H1 (cell line): ENCODE measurements around the gene BRIP1. TPM values are rescaled to one million over a fixed set of nuclear protein-coding genes. Genes with fewer than 3 reads are reported as not detected.

Experiments used
- JUND ChIP-seq: IDR thresholded peaks from 2 replicates; pipeline ENCODE4 v1.6.1; 2011; ENCODE audit warnings: mild to moderate bottlenecking, improper control_type of control experiment, low read length
- KDM5A ChIP-seq: fragments of 200-600 bp; IDR thresholded peaks from 2 replicates; pipeline ENCODE4 v1.7.1; 2012; ENCODE audit warnings: mild to moderate bottlenecking, low read length, inconsistent platforms, mixed read lengths
- PHF8 ChIP-seq: fragments of 200-600 bp; sonication (generic); conservative IDR thresholded peaks from 2 replicates; pipeline ENCODE4 v1.7.1; 2012; ENCODE audit warnings: low read depth, mild to moderate bottlenecking, inconsistent platforms, low read length, moderate library complexity
- polyA plus RNA-seq, 7 experiments: library from polyadenylated mRNA; depleted of rRNA in 3 of 7; stranded (reverse) in 5 of 7; unstranded in 2 of 7; fragments of >200 nt in 5 of 7; fragments of 200-250 nt in 2 of 7; gene quantifications; 1 replicate in 5 of 7; 2 replicates in 1 of 7; 4 replicates in 1 of 7; pipeline versions ENCODE4 v1.2.1 to v1.2.3, GENCODE V29; 2011 to 2013; ENCODE audit warnings: missing spikeins in 2 of 7, mixed read lengths in 2 of 7
- total RNA-seq: library from RNA; stranded (reverse); fragmentation: NEBNext Ultra II Directional; extraction: Animal tissue kit (Norgen Biotek cat#: 25700); gene quantifications from 2 replicates; pipeline ENCODE4 v1.2.1, GENCODE V29; 2021
- TF ChIP-seq, protein P1 (sequence below): fragments of 300-600 bp; sonication (generic); IDR thresholded peaks from 2 replicates; pipeline ENCODE4 v1.7.1; 2012; ENCODE audit warnings: low read length, moderate library complexity, mild to moderate bottlenecking, inconsistent platforms; ENCODE audit not compliant: insufficient replicate concordance
- TF ChIP-seq, protein P2 (sequence below), 3 experiments: IDR thresholded peaks; 1 replicate in 2 of 3; 2 replicates in 1 of 3; pipeline versions ENCODE4 v1.5.1 to v1.6.1; 2011; ENCODE audit warnings: low read length in 3 of 3, mild to moderate bottlenecking in 3 of 3, inconsistent platforms in 2 of 3, low read depth in 1 of 3, moderate library complexity in 1 of 3; ENCODE audit not compliant: insufficient read depth in 1 of 3; ENCODE audit errors: control extremely low read depth in 1 of 3

Gene BRIP1
- total and polyA plus RNA-seq, 2 of the 8 experiments (the other 6 are each of a cell fraction or from before 2014, with no cell fraction given), result 5.8 to 19.2 TPM

DNA sequence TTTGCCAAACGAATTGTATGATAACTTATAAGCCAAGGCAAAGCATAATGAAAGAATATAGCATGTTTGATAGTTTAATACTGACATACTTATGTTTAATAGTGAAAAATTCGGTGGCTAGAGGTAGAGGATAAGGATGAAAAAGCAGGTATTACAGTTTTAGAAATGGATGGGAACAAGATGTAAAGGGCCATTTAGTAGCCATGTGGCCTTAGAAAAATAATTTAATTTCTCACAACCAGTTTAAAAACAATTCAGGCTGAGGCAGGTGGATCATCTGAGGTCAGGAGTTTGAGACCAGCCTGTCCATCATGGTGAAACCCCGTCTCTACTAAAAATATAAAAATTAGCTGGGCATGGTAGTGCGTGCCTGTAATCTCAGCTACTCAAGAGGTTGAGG is 152.8 kb downstream of the BRIP1 start (continued):
- TF ChIP-seq, protein P1, sequence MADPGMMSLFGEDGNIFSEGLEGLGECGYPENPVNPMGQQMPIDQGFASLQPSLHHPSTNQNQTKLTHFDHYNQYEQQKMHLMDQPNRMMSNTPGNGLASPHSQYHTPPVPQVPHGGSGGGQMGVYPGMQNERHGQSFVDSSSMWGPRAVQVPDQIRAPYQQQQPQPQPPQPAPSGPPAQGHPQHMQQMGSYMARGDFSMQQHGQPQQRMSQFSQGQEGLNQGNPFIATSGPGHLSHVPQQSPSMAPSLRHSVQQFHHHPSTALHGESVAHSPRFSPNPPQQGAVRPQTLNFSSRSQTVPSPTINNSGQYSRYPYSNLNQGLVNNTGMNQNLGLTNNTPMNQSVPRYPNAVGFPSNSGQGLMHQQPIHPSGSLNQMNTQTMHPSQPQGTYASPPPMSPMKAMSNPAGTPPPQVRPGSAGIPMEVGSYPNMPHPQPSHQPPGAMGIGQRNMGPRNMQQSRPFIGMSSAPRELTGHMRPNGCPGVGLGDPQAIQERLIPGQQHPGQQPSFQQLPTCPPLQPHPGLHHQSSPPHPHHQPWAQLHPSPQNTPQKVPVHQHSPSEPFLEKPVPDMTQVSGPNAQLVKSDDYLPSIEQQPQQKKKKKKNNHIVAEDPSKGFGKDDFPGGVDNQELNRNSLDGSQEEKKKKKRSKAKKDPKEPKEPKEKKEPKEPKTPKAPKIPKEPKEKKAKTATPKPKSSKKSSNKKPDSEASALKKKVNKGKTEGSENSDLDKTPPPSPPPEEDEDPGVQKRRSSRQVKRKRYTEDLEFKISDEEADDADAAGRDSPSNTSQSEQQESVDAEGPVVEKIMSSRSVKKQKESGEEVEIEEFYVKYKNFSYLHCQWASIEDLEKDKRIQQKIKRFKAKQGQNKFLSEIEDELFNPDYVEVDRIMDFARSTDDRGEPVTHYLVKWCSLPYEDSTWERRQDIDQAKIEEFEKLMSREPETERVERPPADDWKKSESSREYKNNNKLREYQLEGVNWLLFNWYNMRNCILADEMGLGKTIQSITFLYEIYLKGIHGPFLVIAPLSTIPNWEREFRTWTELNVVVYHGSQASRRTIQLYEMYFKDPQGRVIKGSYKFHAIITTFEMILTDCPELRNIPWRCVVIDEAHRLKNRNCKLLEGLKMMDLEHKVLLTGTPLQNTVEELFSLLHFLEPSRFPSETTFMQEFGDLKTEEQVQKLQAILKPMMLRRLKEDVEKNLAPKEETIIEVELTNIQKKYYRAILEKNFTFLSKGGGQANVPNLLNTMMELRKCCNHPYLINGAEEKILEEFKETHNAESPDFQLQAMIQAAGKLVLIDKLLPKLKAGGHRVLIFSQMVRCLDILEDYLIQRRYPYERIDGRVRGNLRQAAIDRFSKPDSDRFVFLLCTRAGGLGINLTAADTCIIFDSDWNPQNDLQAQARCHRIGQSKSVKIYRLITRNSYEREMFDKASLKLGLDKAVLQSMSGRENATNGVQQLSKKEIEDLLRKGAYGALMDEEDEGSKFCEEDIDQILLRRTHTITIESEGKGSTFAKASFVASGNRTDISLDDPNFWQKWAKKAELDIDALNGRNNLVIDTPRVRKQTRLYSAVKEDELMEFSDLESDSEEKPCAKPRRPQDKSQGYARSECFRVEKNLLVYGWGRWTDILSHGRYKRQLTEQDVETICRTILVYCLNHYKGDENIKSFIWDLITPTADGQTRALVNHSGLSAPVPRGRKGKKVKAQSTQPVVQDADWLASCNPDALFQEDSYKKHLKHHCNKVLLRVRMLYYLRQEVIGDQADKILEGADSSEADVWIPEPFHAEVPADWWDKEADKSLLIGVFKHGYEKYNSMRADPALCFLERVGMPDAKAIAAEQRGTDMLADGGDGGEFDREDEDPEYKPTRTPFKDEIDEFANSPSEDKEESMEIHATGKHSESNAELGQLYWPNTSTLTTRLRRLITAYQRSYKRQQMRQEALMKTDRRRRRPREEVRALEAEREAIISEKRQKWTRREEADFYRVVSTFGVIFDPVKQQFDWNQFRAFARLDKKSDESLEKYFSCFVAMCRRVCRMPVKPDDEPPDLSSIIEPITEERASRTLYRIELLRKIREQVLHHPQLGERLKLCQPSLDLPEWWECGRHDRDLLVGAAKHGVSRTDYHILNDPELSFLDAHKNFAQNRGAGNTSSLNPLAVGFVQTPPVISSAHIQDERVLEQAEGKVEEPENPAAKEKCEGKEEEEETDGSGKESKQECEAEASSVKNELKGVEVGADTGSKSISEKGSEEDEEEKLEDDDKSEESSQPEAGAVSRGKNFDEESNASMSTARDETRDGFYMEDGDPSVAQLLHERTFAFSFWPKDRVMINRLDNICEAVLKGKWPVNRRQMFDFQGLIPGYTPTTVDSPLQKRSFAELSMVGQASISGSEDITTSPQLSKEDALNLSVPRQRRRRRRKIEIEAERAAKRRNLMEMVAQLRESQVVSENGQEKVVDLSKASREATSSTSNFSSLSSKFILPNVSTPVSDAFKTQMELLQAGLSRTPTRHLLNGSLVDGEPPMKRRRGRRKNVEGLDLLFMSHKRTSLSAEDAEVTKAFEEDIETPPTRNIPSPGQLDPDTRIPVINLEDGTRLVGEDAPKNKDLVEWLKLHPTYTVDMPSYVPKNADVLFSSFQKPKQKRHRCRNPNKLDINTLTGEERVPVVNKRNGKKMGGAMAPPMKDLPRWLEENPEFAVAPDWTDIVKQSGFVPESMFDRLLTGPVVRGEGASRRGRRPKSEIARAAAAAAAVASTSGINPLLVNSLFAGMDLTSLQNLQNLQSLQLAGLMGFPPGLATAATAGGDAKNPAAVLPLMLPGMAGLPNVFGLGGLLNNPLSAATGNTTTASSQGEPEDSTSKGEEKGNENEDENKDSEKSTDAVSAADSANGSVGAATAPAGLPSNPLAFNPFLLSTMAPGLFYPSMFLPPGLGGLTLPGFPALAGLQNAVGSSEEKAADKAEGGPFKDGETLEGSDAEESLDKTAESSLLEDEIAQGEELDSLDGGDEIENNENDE, result no peak
- TF ChIP-seq KDM5A (no peak), PHF8 (no peak), JUND (no peak)
- TF ChIP-seq, protein P2, sequence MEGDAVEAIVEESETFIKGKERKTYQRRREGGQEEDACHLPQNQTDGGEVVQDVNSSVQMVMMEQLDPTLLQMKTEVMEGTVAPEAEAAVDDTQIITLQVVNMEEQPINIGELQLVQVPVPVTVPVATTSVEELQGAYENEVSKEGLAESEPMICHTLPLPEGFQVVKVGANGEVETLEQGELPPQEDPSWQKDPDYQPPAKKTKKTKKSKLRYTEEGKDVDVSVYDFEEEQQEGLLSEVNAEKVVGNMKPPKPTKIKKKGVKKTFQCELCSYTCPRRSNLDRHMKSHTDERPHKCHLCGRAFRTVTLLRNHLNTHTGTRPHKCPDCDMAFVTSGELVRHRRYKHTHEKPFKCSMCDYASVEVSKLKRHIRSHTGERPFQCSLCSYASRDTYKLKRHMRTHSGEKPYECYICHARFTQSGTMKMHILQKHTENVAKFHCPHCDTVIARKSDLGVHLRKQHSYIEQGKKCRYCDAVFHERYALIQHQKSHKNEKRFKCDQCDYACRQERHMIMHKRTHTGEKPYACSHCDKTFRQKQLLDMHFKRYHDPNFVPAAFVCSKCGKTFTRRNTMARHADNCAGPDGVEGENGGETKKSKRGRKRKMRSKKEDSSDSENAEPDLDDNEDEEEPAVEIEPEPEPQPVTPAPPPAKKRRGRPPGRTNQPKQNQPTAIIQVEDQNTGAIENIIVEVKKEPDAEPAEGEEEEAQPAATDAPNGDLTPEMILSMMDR (IDR thresholded peaks at IDR 0.05; ENCODE audit: control extremely low read depth in 1 of 3, insufficient read depth in 1 of 3, low read depth in 1 of 3, low read length in 3 of 3), result no peak
